HepG2 (cell line): ENCODE data around the gene NUDT21. TPM values are rescaled to one million over a fixed set of nuclear protein-coding genes. Genes with fewer than 3 reads are reported as not detected.

Source experiments
- GPN1 ChIP-seq: sonication (generic); formaldehyde crosslinking; IDR thresholded peaks from 2 replicates; pipeline ENCODE4 v1.5.1; 2020; ENCODE audit warnings: missing genetic modification reagents, borderline replicate concordance
- HBP1 ChIP-seq: IDR thresholded peaks from 2 replicates; pipeline ENCODE4 v1.6.1; 2016; ENCODE audit warnings: low read depth, control low read depth
- HOXA5 ChIP-seq: sonication (generic); formaldehyde crosslinking; IDR thresholded peaks from 2 replicates; pipeline ENCODE4 v1.4.0; 2020; ENCODE audit warnings: missing genetic modification reagents
- MTF1 ChIP-seq: sonication (generic); formaldehyde crosslinking; IDR thresholded peaks from 2 replicates; pipeline ENCODE4 v1.5.0; 2020; ENCODE audit warnings: missing genetic modification reagents
- MZF1 ChIP-seq: sonication (generic); formaldehyde crosslinking; IDR thresholded peaks from 2 replicates; pipeline ENCODE4 v1.8.1; 2023; ENCODE audit warnings: mild to moderate bottlenecking, missing genetic modification reagents, borderline replicate concordance
- NR1H2 ChIP-seq: sonication (generic); formaldehyde crosslinking; IDR thresholded peaks from 2 replicates; pipeline ENCODE4 v1.8.1; 2022; ENCODE audit warnings: low read depth, missing genetic modification reagents, borderline replicate concordance
- SNRNP70 ChIP-seq: fragments of 200-400 bp; formaldehyde crosslinking; IDR thresholded peaks from 2 replicates; pipeline ENCODE4 v1.6.1; 2017; ENCODE audit warnings: mild to moderate bottlenecking, low read depth, low read length, moderate library complexity
- SPEN ChIP-seq: sonication (generic); formaldehyde crosslinking; IDR thresholded peaks from 2 replicates; pipeline ENCODE4 v1.5.1; 2020; ENCODE audit warnings: low read depth, mild to moderate bottlenecking, missing genetic modification reagents
- TEAD3 ChIP-seq: optimal IDR thresholded peaks from 2 replicates; pipeline ENCODE3; 2016; ENCODE audit warnings: borderline replicate concordance
- THAP11 ChIP-seq: IDR thresholded peaks from 2 replicates; pipeline ENCODE4 v1.6.1; 2016; ENCODE audit warnings: missing biosample characterization, missing genetic modification reagents
- TRAFD1 ChIP-seq: sonication (generic); formaldehyde crosslinking; IDR thresholded peaks from 2 replicates; pipeline ENCODE4 v1.5.1; 2020; ENCODE audit warnings: missing genetic modification reagents, mild to moderate bottlenecking, borderline replicate concordance
- ZBTB49 ChIP-seq: sonication (generic); formaldehyde crosslinking; IDR thresholded peaks from 2 replicates; pipeline ENCODE4 v1.4.0; 2020; ENCODE audit warnings: missing genetic modification reagents, borderline replicate concordance
- ZNF263 ChIP-seq: sonication (generic); formaldehyde crosslinking; IDR thresholded peaks from 2 replicates; pipeline ENCODE4 v1.4.0; 2020; ENCODE audit warnings: missing genetic modification reagents
- ZNF264 ChIP-seq: sonication (generic); formaldehyde crosslinking; IDR thresholded peaks from 2 replicates; pipeline ENCODE4 v1.4.0; 2020; ENCODE audit warnings: missing genetic modification reagents
- ZNF577 ChIP-seq: sonication (generic); formaldehyde crosslinking; IDR thresholded peaks from 2 replicates; pipeline ENCODE4 v1.4.0; 2020; ENCODE audit warnings: mild to moderate bottlenecking, low read depth, missing genetic modification reagents, borderline replicate concordance
- ZNF629 ChIP-seq: sonication (generic); formaldehyde crosslinking; conservative IDR thresholded peaks from 2 replicates; pipeline ENCODE4 v1.5.0; 2020; ENCODE audit warnings: missing genetic modification reagents
- ZNF709 ChIP-seq: sonication (generic); formaldehyde crosslinking; IDR thresholded peaks from 2 replicates; pipeline ENCODE4 v1.5.0; 2020; ENCODE audit warnings: mild to moderate bottlenecking, missing genetic modification reagents
- ZNF710 ChIP-seq: sonication (generic); formaldehyde crosslinking; IDR thresholded peaks from 2 replicates; pipeline ENCODE4 v1.5.0; 2020; ENCODE audit warnings: mild to moderate bottlenecking, missing genetic modification reagents, borderline replicate concordance
- ZNF780A ChIP-seq: sonication (generic); formaldehyde crosslinking; IDR thresholded peaks from 2 replicates; pipeline ENCODE4 v1.8.0; 2022; ENCODE audit warnings: mild to moderate bottlenecking, missing genetic modification reagents, moderate library complexity
- polyA plus RNA-seq, 8 experiments: library from polyadenylated mRNA; depleted of rRNA in 3 of 8; stranded (reverse) in 7 of 8; unstranded in 1 of 8; fragments of >200 nt; fragmentation: Illumina TruSeq in 4 of 8; extraction: Trizol in 4 of 8; gene quantifications; 2 replicates each; pipeline versions ENCODE4 v1.2.1 to v1.2.3, GENCODE V29; 2011 to 2016; ENCODE audit warnings: low read depth in 4 of 8, missing spikeins in 1 of 8, mixed read lengths in 1 of 8; ENCODE audit not compliant: insufficient read depth in 1 of 8
- total RNA-seq, 5 experiments: library from RNA; depleted of rRNA; stranded (reverse); fragments of >200 nt; fragmentation: Illumina TruSeq; extraction: Trizol; gene quantifications; 2 replicates each; pipeline ENCODE4 v1.2.3, GENCODE V29; 2016; ENCODE audit warnings: low read depth in 1 of 5
- TF ChIP-seq, protein P1 (sequence below): sonication (generic); formaldehyde crosslinking; IDR thresholded peaks from 2 replicates; pipeline ENCODE4 v1.4.0; 2020; ENCODE audit warnings: missing genetic modification reagents

The NUDT21 gene
- total and polyA plus RNA-seq, 2 of the 13 experiments (the other 11 are each of a cell fraction or from before 2014, with no cell fraction given), result 177 to 210 TPM

- TF ChIP-seq ZNF629 (CRISPR knock-in tag) (peak; percentile 48), GPN1 (CRISPR knock-in tag) (no peak), ZNF577 (CRISPR knock-in tag) (no peak), SPEN (CRISPR knock-in tag) (peak; percentile 43; the same call in 1 of the 2 replicates), MTF1 (CRISPR knock-in tag) (no peak), ZNF780A (no peak), HOXA5 (CRISPR knock-in tag) (no peak), ZNF709 (CRISPR knock-in tag) (no peak), ZNF710 (CRISPR knock-in tag) (no peak), SNRNP70 (no peak), MZF1 (CRISPR knock-in tag) (no peak), NR1H2 (CRISPR knock-in tag) (no peak), HBP1 (CRISPR knock-in tag) (no peak), ZBTB49 (CRISPR knock-in tag) (no peak), ZNF263 (CRISPR knock-in tag) (no peak), TRAFD1 (CRISPR knock-in tag) (no peak), TEAD3 (CRISPR knock-in tag) (no peak), THAP11 (CRISPR knock-in tag) (no peak), ZNF264 (CRISPR knock-in tag) (peak; percentile 55; the same call in 1 of the 2 replicates)
- TF ChIP-seq, protein P1, sequence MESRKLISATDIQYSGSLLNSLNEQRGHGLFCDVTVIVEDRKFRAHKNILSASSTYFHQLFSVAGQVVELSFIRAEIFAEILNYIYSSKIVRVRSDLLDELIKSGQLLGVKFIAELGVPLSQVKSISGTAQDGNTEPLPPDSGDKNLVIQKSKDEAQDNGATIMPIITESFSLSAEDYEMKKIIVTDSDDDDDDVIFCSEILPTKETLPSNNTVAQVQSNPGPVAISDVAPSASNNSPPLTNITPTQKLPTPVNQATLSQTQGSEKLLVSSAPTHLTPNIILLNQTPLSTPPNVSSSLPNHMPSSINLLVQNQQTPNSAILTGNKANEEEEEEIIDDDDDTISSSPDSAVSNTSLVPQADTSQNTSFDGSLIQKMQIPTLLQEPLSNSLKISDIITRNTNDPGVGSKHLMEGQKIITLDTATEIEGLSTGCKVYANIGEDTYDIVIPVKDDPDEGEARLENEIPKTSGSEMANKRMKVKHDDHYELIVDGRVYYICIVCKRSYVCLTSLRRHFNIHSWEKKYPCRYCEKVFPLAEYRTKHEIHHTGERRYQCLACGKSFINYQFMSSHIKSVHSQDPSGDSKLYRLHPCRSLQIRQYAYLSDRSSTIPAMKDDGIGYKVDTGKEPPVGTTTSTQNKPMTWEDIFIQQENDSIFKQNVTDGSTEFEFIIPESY (CRISPR knock-in tag), result no peak
Observed at GRCh38 chr16:56408379-56409098, 42.6 kb downstream of the NUDT21 start (continued).
